Hematopoietic multipotent progenitor cell treated with erythropoietin and hydrocortisone succinate and interleukin-3 and kit ligand, for 4 days (in vitro differentiated cells): Measurements from ENCODE around the gene CMPK2.

Experiments used
- DNase-seq: peaks from one replicate; pipeline ENCODE4 v3.0.0-alpha.2; 2015

CMPK2 gene

GRCh38 chr2:6841537-6842287, 24.0 kb downstream of the CMPK2 start:
- DNase-seq = no peak

GRCh38 chr2:6838673-6839319, 26.9 kb downstream of the CMPK2 start:
- no peak for DNase-seq

- peak; percentile 65 for DNase-seq
Measured at GRCh38 chr2:6835467-6835866, 30.2 kb downstream of the CMPK2 start.

GRCh38 chr2:6834163-6834562, 31.5 kb downstream of the CMPK2 start:
- no peak for DNase-seq

GRCh38 chr2:6833300-6833604, 32.5 kb downstream of the CMPK2 start:
- DNase-seq = no peak

- no peak for DNase-seq
Measured at GRCh38 chr2:6832596-6833299, 33.0 kb downstream of the CMPK2 start.

- DNase-seq = peak; percentile 35
Measured at GRCh38 chr2:6831229-6831628, 34.5 kb downstream of the CMPK2 start.

GRCh38 chr2:6828299-6828584, 37.5 kb downstream of the CMPK2 start:
- DNase-seq = peak; percentile 84

GRCh38 chr2:6827566-6828298, 38.0 kb downstream of the CMPK2 start:
- DNase-seq = peak; percentile 28

- peak; percentile 91 for DNase-seq
Measured at GRCh38 chr2:6826081-6826913, 39.4 kb downstream of the CMPK2 start.

GRCh38 chr2:6824962-6825361, 40.7 kb downstream of the CMPK2 start:
- peak; percentile 10 for DNase-seq

GRCh38 chr2:6823111-6823510, 42.6 kb downstream of the CMPK2 start:
- DNase-seq = no peak

GRCh38 chr2:6822406-6822805, 43.3 kb downstream of the CMPK2 start:
- no peak for DNase-seq

- DNase-seq = no peak
Measured at GRCh38 chr2:6820903-6821584, 44.7 kb downstream of the CMPK2 start.

GRCh38 chr2:6820236-6820635, 45.5 kb downstream of the CMPK2 start:
- DNase-seq = no peak

- DNase-seq = no peak
Measured at GRCh38 chr2:6819668-6820067, 46.0 kb downstream of the CMPK2 start.

- DNase-seq = no peak
Measured at GRCh38 chr2:6818012-6818411, 47.7 kb downstream of the CMPK2 start.

- no peak for DNase-seq
Measured at GRCh38 chr2:6814869-6815268, 50.8 kb downstream of the CMPK2 start.

GRCh38 chr2:6814312-6814711, 51.4 kb downstream of the CMPK2 start:
- no peak for DNase-seq

GRCh38 chr2:6813573-6813972, 52.1 kb downstream of the CMPK2 start:
- no peak for DNase-seq

- DNase-seq = peak; percentile 17
Measured at GRCh38 chr2:6812857-6813530, 52.7 kb downstream of the CMPK2 start.

- no peak for DNase-seq
Measured at GRCh38 chr2:6810961-6811360, 54.7 kb downstream of the CMPK2 start.
